ENCODE measurements around the gene PYROXD2. TPM values are rescaled to one million over a fixed set of nuclear protein-coding genes. Genes with fewer than 3 reads are reported as not detected.

The PYROXD2 gene
- polyA plus RNA-seq, 1 of the 3 experiments (the other 2 are of a cell fraction) = 26.7 TPM

DNA sequence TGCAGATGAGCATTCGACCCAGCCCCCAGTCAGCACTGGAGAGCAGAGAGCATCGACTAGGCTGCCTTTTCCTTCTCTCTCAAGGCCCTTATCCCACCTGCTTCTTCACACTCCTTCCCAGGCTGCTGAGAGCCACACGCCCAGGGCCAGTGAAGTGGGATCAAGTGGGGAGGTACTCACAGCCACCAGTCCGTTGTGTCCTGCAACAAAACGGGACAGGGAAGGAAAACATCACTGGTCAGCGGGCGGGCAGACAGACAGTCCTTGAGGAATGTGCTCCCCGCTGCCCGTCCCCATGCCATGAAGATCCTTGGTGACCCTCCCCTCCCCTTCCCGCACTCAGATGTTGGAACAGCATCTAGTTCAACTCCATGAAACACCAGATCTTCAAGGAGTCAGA lies 4.2 kb downstream of the PYROXD2 start:
- no peak overlapping the region for H3K27ac ChIP-seq (ENCODE audit: low read depth in 2 of 2, low read length in 1 of 2)
- no peak overlapping the region for H3K4me3 ChIP-seq (ENCODE audit: low read depth in 2 of 2, low read length in 1 of 2)
- no peaks in the 10 kb centered on the region for H4K20me1 ChIP-seq (ENCODE audit: insufficient read depth)

DNA sequence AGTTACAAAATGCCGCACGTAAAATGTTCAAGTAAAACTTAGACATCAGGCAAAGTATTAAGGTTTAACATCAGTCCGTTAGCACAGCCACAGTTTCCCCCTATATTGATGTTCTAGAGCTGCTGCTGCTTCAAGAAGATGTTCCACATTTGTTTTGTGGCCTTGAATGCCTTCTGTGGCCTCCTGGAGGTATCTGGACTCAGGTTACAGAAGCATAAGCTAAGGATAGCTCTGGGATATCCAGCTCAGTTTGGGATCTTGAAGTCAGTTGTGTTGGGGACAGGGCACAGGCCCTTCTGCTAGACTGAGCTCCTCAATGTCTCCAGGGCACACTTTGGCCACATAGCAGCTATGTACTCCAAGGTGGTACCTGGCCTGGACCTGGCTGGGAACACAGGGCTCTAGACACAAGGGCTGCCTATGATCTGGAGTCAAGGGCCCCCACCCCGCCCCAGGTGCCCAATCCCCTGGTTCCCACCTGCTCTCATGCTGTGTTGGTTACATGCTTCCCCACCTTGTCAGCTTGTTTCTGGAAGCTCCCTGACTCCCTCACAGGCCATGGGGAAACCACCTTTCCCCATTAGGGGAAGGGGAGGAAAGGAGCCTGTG lies 4.7 kb downstream of the PYROXD2 start:
- peaks cover 16% of the 10 kb centered on the region; the same call in 1 of the 2 replicates for H3K79me2 ChIP-seq (ENCODE audit: insufficient read depth)
- CTCF ChIA-PET = interaction anchor here (3.0 kb wide), 1 partner anchor 16 kb away, joined by 10 read pairs; no protein-coding TSS in a partner anchor
- H4K20me1 ChIP-seq (ENCODE audit: insufficient read depth) = no peaks in the 10 kb centered on the region
- DNase-seq = no peak
- 94% methylated on average over 4 of the region's 4 CpGs for WGBS (ENCODE audit: low lambda C conversion rate)
- H3K4me3 ChIP-seq (ENCODE audit: low read depth in 2 of 2, low read length in 1 of 2) = no peak overlapping the region
- no peaks in the 10 kb centered on the region for H3K9me2 ChIP-seq
- H3F3A ChIP-seq (replicated peaks; ENCODE audit: insufficient read depth) = no peaks in the 10 kb centered on the region
- POLR2A ChIA-PET = no interaction called here
- H3K9me3 ChIP-seq = no peaks in the 10 kb centered on the region
- H3K4me2 ChIP-seq = no peak overlapping the region
- H3K27me3 ChIP-seq (ENCODE audit: insufficient read depth) = no peaks in the 10 kb centered on the region
- no peak overlapping the region for H3K9ac ChIP-seq
- H3K4me1 ChIP-seq (ENCODE audit: control insufficient read depth in 1 of 2, insufficient read depth in 2 of 2, low read depth in 1 of 2, low read length in 1 of 2) = peaks cover 6 to 13% of the 10 kb centered on the region in 2 experiments; a peak in 2 of 4 replicates
- H2AFZ ChIP-seq (ENCODE audit: low read depth) = no peak overlapping the region
- H3K27ac ChIP-seq (ENCODE audit: low read depth in 2 of 2, low read length in 1 of 2) = no peak overlapping the region
- H3K36me3 ChIP-seq (replicated peaks in 1 of 2; ENCODE audit: control insufficient read depth in 1 of 2, insufficient read depth in 2 of 2, low read length in 1 of 2) = no peaks in the 10 kb centered on the region
- TF ChIP-seq ELF1 (IDR thresholded peaks at IDR 0.05) (no peak), TAF1 (IDR thresholded peaks at IDR 0.05; ENCODE audit: borderline replicate concordance, low read depth, low read length) (no peak), MEF2A (IDR thresholded peaks at IDR 0.05; ENCODE audit: borderline replicate concordance, low read depth) (no peak), FOXJ3 (CRISPR knock-in tag; IDR thresholded peaks at IDR 0.05) (no peak), EZH2phosphoT487 (IDR thresholded peaks at IDR 0.05; ENCODE audit: borderline replicate concordance, low read depth) (no peak), GATA2 (CRISPR knock-in tag; IDR thresholded peaks at IDR 0.05) (no peak), RCOR1 (IDR thresholded peaks at IDR 0.05; ENCODE audit: low read length) (no peak), RFX5 (IDR thresholded peaks at IDR 0.05; ENCODE audit: low read length) (no peak), JUND (IDR thresholded peaks at IDR 0.05) (no peak)
- TF ChIP-seq, protein P1, sequence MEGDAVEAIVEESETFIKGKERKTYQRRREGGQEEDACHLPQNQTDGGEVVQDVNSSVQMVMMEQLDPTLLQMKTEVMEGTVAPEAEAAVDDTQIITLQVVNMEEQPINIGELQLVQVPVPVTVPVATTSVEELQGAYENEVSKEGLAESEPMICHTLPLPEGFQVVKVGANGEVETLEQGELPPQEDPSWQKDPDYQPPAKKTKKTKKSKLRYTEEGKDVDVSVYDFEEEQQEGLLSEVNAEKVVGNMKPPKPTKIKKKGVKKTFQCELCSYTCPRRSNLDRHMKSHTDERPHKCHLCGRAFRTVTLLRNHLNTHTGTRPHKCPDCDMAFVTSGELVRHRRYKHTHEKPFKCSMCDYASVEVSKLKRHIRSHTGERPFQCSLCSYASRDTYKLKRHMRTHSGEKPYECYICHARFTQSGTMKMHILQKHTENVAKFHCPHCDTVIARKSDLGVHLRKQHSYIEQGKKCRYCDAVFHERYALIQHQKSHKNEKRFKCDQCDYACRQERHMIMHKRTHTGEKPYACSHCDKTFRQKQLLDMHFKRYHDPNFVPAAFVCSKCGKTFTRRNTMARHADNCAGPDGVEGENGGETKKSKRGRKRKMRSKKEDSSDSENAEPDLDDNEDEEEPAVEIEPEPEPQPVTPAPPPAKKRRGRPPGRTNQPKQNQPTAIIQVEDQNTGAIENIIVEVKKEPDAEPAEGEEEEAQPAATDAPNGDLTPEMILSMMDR (IDR thresholded peaks at IDR 0.05) = no peak
- TF ChIP-seq, protein P2, sequence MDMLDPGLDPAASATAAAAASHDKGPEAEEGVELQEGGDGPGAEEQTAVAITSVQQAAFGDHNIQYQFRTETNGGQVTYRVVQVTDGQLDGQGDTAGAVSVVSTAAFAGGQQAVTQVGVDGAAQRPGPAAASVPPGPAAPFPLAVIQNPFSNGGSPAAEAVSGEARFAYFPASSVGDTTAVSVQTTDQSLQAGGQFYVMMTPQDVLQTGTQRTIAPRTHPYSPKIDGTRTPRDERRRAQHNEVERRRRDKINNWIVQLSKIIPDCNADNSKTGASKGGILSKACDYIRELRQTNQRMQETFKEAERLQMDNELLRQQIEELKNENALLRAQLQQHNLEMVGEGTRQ (IDR thresholded peaks at IDR 0.05; ENCODE audit: borderline replicate concordance, low read depth, low read length) = no peak

More for the DNA sequence above, 4.2 kb downstream of the PYROXD2 start:
- CTCF ChIA-PET = interaction anchor here (3.0 kb wide), 1 partner anchor 15 kb away, joined by 10 read pairs; no protein-coding TSS in a partner anchor
- H3K27me3 ChIP-seq (ENCODE audit: insufficient read depth) = no peaks in the 10 kb centered on the region
- POLR2A ChIA-PET = no interaction called here
- no peak for DNase-seq
- no peak overlapping the region for H2AFZ ChIP-seq (ENCODE audit: low read depth)
- no peaks in the 10 kb centered on the region for H3F3A ChIP-seq (replicated peaks; ENCODE audit: insufficient read depth)
- no peak for TF ChIP-seq MEF2A (IDR thresholded peaks at IDR 0.05; ENCODE audit: borderline replicate concordance, low read depth)
- no peak for TF ChIP-seq RCOR1 (IDR thresholded peaks at IDR 0.05; ENCODE audit: low read length)
- no peak for TF ChIP-seq SIN3A (IDR thresholded peaks at IDR 0.05; ENCODE audit: borderline replicate concordance, low read depth, low read length)
- TF ChIP-seq TEAD4 (IDR thresholded peaks at IDR 0.05; ENCODE audit: borderline replicate concordance, insufficient read depth) = no peak
- TF ChIP-seq, protein P3, sequence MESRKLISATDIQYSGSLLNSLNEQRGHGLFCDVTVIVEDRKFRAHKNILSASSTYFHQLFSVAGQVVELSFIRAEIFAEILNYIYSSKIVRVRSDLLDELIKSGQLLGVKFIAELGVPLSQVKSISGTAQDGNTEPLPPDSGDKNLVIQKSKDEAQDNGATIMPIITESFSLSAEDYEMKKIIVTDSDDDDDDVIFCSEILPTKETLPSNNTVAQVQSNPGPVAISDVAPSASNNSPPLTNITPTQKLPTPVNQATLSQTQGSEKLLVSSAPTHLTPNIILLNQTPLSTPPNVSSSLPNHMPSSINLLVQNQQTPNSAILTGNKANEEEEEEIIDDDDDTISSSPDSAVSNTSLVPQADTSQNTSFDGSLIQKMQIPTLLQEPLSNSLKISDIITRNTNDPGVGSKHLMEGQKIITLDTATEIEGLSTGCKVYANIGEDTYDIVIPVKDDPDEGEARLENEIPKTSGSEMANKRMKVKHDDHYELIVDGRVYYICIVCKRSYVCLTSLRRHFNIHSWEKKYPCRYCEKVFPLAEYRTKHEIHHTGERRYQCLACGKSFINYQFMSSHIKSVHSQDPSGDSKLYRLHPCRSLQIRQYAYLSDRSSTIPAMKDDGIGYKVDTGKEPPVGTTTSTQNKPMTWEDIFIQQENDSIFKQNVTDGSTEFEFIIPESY (IDR thresholded peaks at IDR 0.05; ENCODE audit: borderline replicate concordance, low read depth) = no peak
- no peak for TF ChIP-seq JUND (IDR thresholded peaks at IDR 0.05)
- no peak for TF ChIP-seq GATA2 (CRISPR knock-in tag; IDR thresholded peaks at IDR 0.05)
- no peak for TF ChIP-seq FOXM1 (IDR thresholded peaks at IDR 0.05; ENCODE audit: low read depth)
- H3K9me3 ChIP-seq = no peaks in the 10 kb centered on the region
- H3K9me2 ChIP-seq = no peaks in the 10 kb centered on the region
- WGBS (ENCODE audit: low lambda C conversion rate) = 94% methylated on average over 10 of the region's 10 CpGs
- H3K79me2 ChIP-seq (ENCODE audit: insufficient read depth) = peaks cover 16% of the 10 kb centered on the region; the same call in 1 of the 2 replicates
- H3K4me1 ChIP-seq (ENCODE audit: control insufficient read depth in 1 of 2, insufficient read depth in 2 of 2, low read depth in 1 of 2, low read length in 1 of 2) = peaks cover 6 to 17% of the 10 kb centered on the region in 2 experiments; a peak in 2 of 4 replicates
- H3K9ac ChIP-seq = no peak overlapping the region
- no peaks in the 10 kb centered on the region for H3K36me3 ChIP-seq (replicated peaks in 1 of 2; ENCODE audit: control insufficient read depth in 1 of 2, insufficient read depth in 2 of 2, low read length in 1 of 2)
- no peak overlapping the region for H3K4me2 ChIP-seq
